GM23338 (cell line): ENCODE measurements around the gene EP400. TPM values are rescaled to one million over a fixed set of nuclear protein-coding genes. Genes with fewer than 3 reads are reported as not detected.

ENCODE experiments used
- ATAC-seq: fragments of 200-7000 bp; cut with Tn5 transposase; 3 replicates; pipeline ENCODE4 v1.9.1; 2020
- DNase-seq: peaks from one replicate; pipeline ENCODE4 v3.0.0-alpha.2; 2015; ENCODE audit warnings: low spot score
- H2AFZ ChIP-seq: fragments of 200-600 bp; sonication (generic); 2 replicates; pipeline ENCODE4 v1.8.0; 2016; ENCODE audit warnings: antibody characterized with exemption, mild to moderate bottlenecking, moderate library complexity
- H3F3A ChIP-seq: fragments of 200-600 bp; sonication (generic); replicated peaks from 2 replicates; pipeline ENCODE4 v1.8.0; 2017; ENCODE audit warnings: antibody characterized with exemption, mixed run types, low read depth
- H3K27ac ChIP-seq: fragments of 200-600 bp; sonication (generic); 2 replicates; pipeline ENCODE4 v1.6.1; 2016; ENCODE audit warnings: low read depth
- H3K27me3 ChIP-seq: fragments of 200-600 bp; sonication (generic); 2 replicates; pipeline ENCODE4 v1.8.0; 2016; ENCODE audit warnings: mild to moderate bottlenecking, mixed run types, moderate library complexity; ENCODE audit not compliant: insufficient read depth
- H3K36me3 ChIP-seq: fragments of 200-600 bp; sonication (generic); 2 replicates; pipeline ENCODE4 v1.8.0; 2016; ENCODE audit warnings: mild to moderate bottlenecking; ENCODE audit not compliant: insufficient read depth
- H3K4me1 ChIP-seq: fragments of 200-600 bp; sonication (generic); 2 replicates; pipeline ENCODE4 v1.8.0; 2016; ENCODE audit warnings: mild to moderate bottlenecking, moderate library complexity; ENCODE audit not compliant: insufficient read depth
- H3K4me2 ChIP-seq: fragments of 200-600 bp; sonication (generic); 2 replicates; pipeline ENCODE4 v1.7.1; 2017; ENCODE audit warnings: mixed run types
- H3K4me3 ChIP-seq: fragments of 200-600 bp; sonication (generic); 2 replicates; pipeline ENCODE4 v1.6.1; 2016; ENCODE audit warnings: mixed run types
- H3K79me2 ChIP-seq: fragments of 200-600 bp; sonication (generic); replicated peaks from 2 replicates; pipeline ENCODE4 v1.8.0; 2017; ENCODE audit warnings: mild to moderate bottlenecking; ENCODE audit not compliant: insufficient read depth
- H3K9me2 ChIP-seq: fragments of 200-600 bp; sonication (generic); 2 replicates; pipeline ENCODE4 v1.8.0; 2017; ENCODE audit not compliant: insufficient read depth
- H4K20me1 ChIP-seq: fragments of 200-600 bp; sonication (generic); replicated peaks from 2 replicates; pipeline ENCODE4 v1.8.0; 2017; ENCODE audit warnings: mild to moderate bottlenecking; ENCODE audit not compliant: insufficient read depth
- H3K27ac Mint-ChIP-seq: 2 replicates; pipeline ENCODE4 v1.8.0; 2020; ENCODE audit warnings: inconsistent platforms, mild to moderate bottlenecking, moderate library complexity, mixed read lengths
- H3K27me3 Mint-ChIP-seq: 3 replicates; pipeline ENCODE4 v1.8.0; 2022; ENCODE audit warnings: low read depth, mild to moderate bottlenecking, moderate library complexity, mixed read lengths, inconsistent platforms; ENCODE audit not compliant: insufficient read depth, poor library complexity
- H3K36me3 Mint-ChIP-seq: 3 replicates; pipeline ENCODE4 v1.8.0; 2021; ENCODE audit warnings: low read depth, mild to moderate bottlenecking, inconsistent platforms, moderate library complexity, mixed read lengths
- H3K4me1 Mint-ChIP-seq: 3 replicates; pipeline ENCODE4 v1.8.0; 2020; ENCODE audit warnings: mild to moderate bottlenecking, inconsistent platforms, mixed read lengths
- H3K4me3 Mint-ChIP-seq: 3 replicates; pipeline ENCODE4 v1.8.0; 2021; ENCODE audit warnings: moderate library complexity, mild to moderate bottlenecking, inconsistent platforms, mixed read lengths
- H3K9me3 Mint-ChIP-seq: 3 replicates; pipeline ENCODE4 v1.8.0; 2020; ENCODE audit warnings: moderate library complexity, mild to moderate bottlenecking, inconsistent platforms, mixed read lengths
- CREB1 ChIP-seq: fragments of 250-450 bp; sonication (Bioruptor Pico); IDR thresholded peaks from 2 replicates; pipeline ENCODE4 v1.5.0; 2020; ENCODE audit warnings: low read depth, mild to moderate bottlenecking, moderate library complexity
- CTCF ChIP-seq, 2 experiments: fragments of 200-600 bp in 1 of 2; sonication (generic) in 1 of 2; conservative IDR thresholded peaks; 2 replicates each; pipeline versions ENCODE4 v1.5.1 to v1.6.1; 2016 to 2017; ENCODE audit warnings: antibody characterized with exemption in 2 of 2, low read depth in 2 of 2, mild to moderate bottlenecking in 2 of 2, moderate library complexity in 1 of 2
- EZH2phosphoT487 ChIP-seq: fragments of 200-600 bp; sonication (generic); IDR thresholded peaks from one replicate; pipeline ENCODE4 v1.8.1; 2018; ENCODE audit warnings: antibody characterized with exemption; ENCODE audit not compliant: unreplicated experiment
- JUNB ChIP-seq: IDR thresholded peaks from one replicate; pipeline ENCODE4 v1.6.1; 2016; ENCODE audit warnings: antibody characterized with exemption; ENCODE audit not compliant: unreplicated experiment
- NANOG ChIP-seq: IDR thresholded peaks from 2 replicates; pipeline ENCODE4 v1.6.1; 2016; ENCODE audit warnings: antibody characterized with exemption, borderline replicate concordance
- POLR2AphosphoS5 ChIP-seq: IDR thresholded peaks from 2 replicates; pipeline ENCODE4 v1.6.1; 2016; ENCODE audit warnings: antibody characterized with exemption, low read depth
- ZNF114 ChIP-seq: fragments of 250-450 bp; sonication (Bioruptor Pico); IDR thresholded peaks from 2 replicates; pipeline ENCODE4 v1.5.0; 2020; ENCODE audit warnings: mild to moderate bottlenecking, moderate library complexity
- ZNF331 ChIP-seq: fragments of 250-450 bp; sonication (Bioruptor Pico); IDR thresholded peaks from 2 replicates; pipeline ENCODE4 v1.5.0; 2020; ENCODE audit warnings: low read depth, mild to moderate bottlenecking, moderate library complexity
- ZNF462 ChIP-seq: fragments of 250-450 bp; sonication (Bioruptor Pico); IDR thresholded peaks from 2 replicates; pipeline ENCODE4 v1.5.0; 2020; ENCODE audit warnings: mild to moderate bottlenecking, moderate library complexity
- polyA plus RNA-seq: library from polyadenylated mRNA; unstranded; fragments of >200 nt; fragmentation: Nextera tagmentation; extraction: Ambion mirVana; gene quantifications from 2 replicates; pipeline ENCODE4 v1.2.1, GENCODE V29; 2016
- total RNA-seq: library from RNA; depleted of rRNA; stranded (reverse); fragments of >200 nt; shearing (Covaris generic); gene quantifications from 2 replicates; pipeline ENCODE4 v1.2.3, GENCODE V29; 2014
- TF ChIP-seq, protein P1 (sequence below): IDR thresholded peaks from 2 replicates; pipeline ENCODE4 v1.6.1; 2016; ENCODE audit warnings: antibody characterized with exemption

Gene EP400
- total and polyA plus RNA-seq, 2 experiments from 2014 or later, result 26.3 to 57.2 TPM

DNA sequence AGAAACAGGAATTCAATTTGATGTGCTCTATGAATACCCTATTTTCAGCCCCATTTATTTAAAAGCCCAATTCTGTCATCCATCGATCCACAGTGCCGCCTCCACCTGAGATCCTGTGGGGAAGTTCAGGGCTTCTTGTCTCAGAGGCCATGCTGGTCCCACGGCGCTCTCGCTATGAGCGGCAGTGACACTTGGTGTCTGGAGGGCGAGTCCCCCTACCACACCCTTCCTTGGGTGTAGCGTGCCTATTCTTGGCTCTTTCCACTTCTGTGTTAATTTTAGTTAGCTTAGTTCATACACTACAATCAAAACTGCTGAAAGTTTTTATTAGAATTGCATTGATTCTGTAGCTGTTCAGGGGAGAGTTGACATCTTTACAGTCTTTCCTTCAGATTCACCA, 120.6 kb downstream of the EP400 start:
- Histone ChIP-seq H3F3A (0 out of 2 replicates have a peak, but pooled peaks cover 3% of the 10 kb centered on the region), H3K79me2 (no peaks in the 10 kb centered on the region), H3K4me3 (no peak overlapping the region), H3K27me3 (no peaks in the 10 kb centered on the region), H3K4me1 (no peaks in the 10 kb centered on the region), H2AFZ (no peak overlapping the region), H3K9me2 (no peaks in the 10 kb centered on the region), H3K4me2 (no peak overlapping the region), H3K27ac (no peak overlapping the region), H3K36me3 (peaks cover 14% of the 10 kb centered on the region), H4K20me1 (no peaks in the 10 kb centered on the region)
- H3K4me3 Mint-ChIP-seq, result no peak overlapping the region
- peaks cover 58% of the 10 kb centered on the region for H3K36me3 Mint-ChIP-seq
- no peak overlapping the region for H3K27ac Mint-ChIP-seq
- DNase-seq (no peak), ATAC-seq (no peak)
- H3K4me1 Mint-ChIP-seq, result no peaks in the 10 kb centered on the region; the same call in 2 of the 3 replicates
- H3K9me3 Mint-ChIP-seq, result no peaks in the 10 kb centered on the region
- peaks cover 6% of the 10 kb centered on the region for H3K27me3 Mint-ChIP-seq
- no peak for TF ChIP-seq POLR2AphosphoS5
- no peak for TF ChIP-seq JUNB
- TF ChIP-seq, protein P1, sequence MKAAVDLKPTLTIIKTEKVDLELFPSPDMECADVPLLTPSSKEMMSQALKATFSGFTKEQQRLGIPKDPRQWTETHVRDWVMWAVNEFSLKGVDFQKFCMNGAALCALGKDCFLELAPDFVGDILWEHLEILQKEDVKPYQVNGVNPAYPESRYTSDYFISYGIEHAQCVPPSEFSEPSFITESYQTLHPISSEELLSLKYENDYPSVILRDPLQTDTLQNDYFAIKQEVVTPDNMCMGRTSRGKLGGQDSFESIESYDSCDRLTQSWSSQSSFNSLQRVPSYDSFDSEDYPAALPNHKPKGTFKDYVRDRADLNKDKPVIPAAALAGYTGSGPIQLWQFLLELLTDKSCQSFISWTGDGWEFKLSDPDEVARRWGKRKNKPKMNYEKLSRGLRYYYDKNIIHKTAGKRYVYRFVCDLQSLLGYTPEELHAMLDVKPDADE, result no peak

DNA sequence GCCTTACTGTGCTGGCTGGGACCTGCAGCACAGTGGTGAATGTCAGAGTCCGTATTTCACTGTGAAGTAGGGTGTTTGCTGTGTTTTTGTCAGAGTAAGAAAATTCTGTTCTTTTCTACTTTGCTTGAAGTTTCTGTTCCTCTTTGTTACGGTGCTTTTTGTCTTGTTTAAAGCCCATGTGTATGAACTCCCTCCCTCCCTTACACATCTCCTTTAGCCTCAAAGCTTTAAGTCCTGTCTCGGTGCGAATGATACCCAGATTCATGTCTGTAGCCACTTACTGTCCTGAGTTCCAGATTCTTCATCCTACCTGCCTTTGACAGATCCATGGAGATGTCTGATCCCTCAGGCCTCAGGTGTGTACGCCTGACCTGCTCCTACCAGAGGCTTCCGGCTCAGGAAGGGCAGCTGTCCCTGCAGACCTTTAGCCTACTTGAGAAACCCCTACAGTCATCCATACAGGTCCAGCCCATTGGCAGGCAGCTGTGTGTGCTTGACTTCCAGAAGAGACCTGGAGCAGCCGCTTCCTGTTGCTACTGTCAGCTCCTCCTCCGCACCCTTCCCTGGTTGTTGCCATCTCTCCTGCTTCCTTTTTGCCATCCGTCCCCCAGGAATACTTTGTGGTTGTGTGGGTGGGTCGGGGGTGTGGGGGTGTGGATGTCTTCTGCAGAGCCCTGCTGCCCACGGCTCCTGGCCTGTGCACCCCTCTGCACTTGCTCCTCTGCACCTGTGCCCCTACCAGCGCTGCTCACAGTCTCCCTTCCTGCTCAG, 121.5 kb downstream of the EP400 start:
- DNase-seq (no peak), ATAC-seq (no peak)
- Mint-ChIP-seq H3K36me3 (peaks cover 57% of the 10 kb centered on the region), H3K4me3 (no peak overlapping the region), H3K27ac (no peak overlapping the region), H3K27me3 (peaks cover 5% of the 10 kb centered on the region), H3K9me3 (no peaks in the 10 kb centered on the region), H3K4me1 (no peaks in the 10 kb centered on the region; the same call in 2 of the 3 replicates)
- peaks cover 14% of the 10 kb centered on the region for H3K36me3 ChIP-seq
- no peak overlapping the region for H3K4me2 ChIP-seq
- no peaks in the 10 kb centered on the region for H3K27me3 ChIP-seq
- H3K9me2 ChIP-seq, result no peaks in the 10 kb centered on the region
- H3F3A ChIP-seq, result 0 out of 2 replicates have a peak, but pooled peaks cover 3% of the 10 kb centered on the region
- H3K4me1 ChIP-seq, result no peaks in the 10 kb centered on the region
- no peaks in the 10 kb centered on the region for H3K79me2 ChIP-seq
- H4K20me1 ChIP-seq, result no peaks in the 10 kb centered on the region
- H3K4me3 ChIP-seq, result no peak overlapping the region
- H2AFZ ChIP-seq, result no peak overlapping the region
- no peak overlapping the region for H3K27ac ChIP-seq
- TF ChIP-seq, protein P1, result no peak
- TF ChIP-seq CTCF (conservative IDR thresholded peaks at IDR 0.05; ENCODE audit: low read depth in 2 of 2) (no peak), ZNF114 (CRISPR knock-in tag) (no peak), CREB1 (CRISPR knock-in tag) (no peak), EZH2phosphoT487 (no peak), NANOG (no peak), ZNF331 (no peak), ZNF462 (CRISPR knock-in tag) (no peak), POLR2AphosphoS5 (no peak)
